IMR-90 (cell line): ENCODE measurements around the gene SLC1A7. TPM values are rescaled to one million over a fixed set of nuclear protein-coding genes. Genes with fewer than 3 reads are reported as not detected.

Source experiments
- ATAC-seq: fragments of 200-7000 bp; cut with Tn5 transposase; 2 replicates; pipeline ENCODE4 v1.9.1; 2020; ENCODE audit warnings: low read depth, mild to moderate bottlenecking, moderate library complexity
- BruUV-seq: library from RNA; stranded (reverse); fragments of 400-500 nt; replicated peaks from 2 replicates; lab custom pipeline; 2021; lab: Mats Ljungman, UMichigan
- CTCF ChIA-PET: fragments of 300-600 bp; formaldehyde crosslinking; extraction: SDS; loops from one replicate; lab custom pipeline; 2021; ENCODE audit warnings: antibody characterized with exemption; lab: Yijun Ruan, JAX
- POLR2A ChIA-PET: fragments of 300-600 bp; sonication (Branson Sonifier 250); formaldehyde crosslinking; loops from one replicate; lab custom pipeline; 2022; ENCODE audit warnings: antibody characterized with exemption; ENCODE audit not compliant: unreplicated experiment; lab: Charles Lee
- DNase-seq: peaks from one replicate; pipeline ENCODE4 v3.0.0; 2013
- H2AFZ ChIP-seq: replicated peaks from 2 replicates; pipeline ENCODE3; 2013; ENCODE audit warnings: low read length, mild to moderate bottlenecking; ENCODE audit not compliant: poor library complexity
- H2AK5ac ChIP-seq: 2 replicates; pipeline ENCODE4 v1.6.1; 2013; ENCODE audit warnings: low read depth, low read length, inconsistent platforms
- H2AK9ac ChIP-seq: replicated peaks from 2 replicates; pipeline ENCODE3; 2013; ENCODE audit warnings: mild to moderate bottlenecking, low read depth, low read length, moderate library complexity; ENCODE audit not compliant: poor library complexity
- H2BK120ac ChIP-seq: 2 replicates; pipeline ENCODE4 v1.6.1; 2013; ENCODE audit warnings: low read depth, low read length, inconsistent platforms
- H2BK15ac ChIP-seq: 3 replicates; pipeline ENCODE4 v1.6.1; 2013; ENCODE audit warnings: low read depth, low read length, inconsistent platforms
- H2BK20ac ChIP-seq: 2 replicates; pipeline ENCODE4 v1.6.1; 2013; ENCODE audit warnings: low read depth, mild to moderate bottlenecking, inconsistent platforms, low read length, moderate library complexity
- H2BK5ac ChIP-seq: 2 replicates; pipeline ENCODE4 v1.6.1; 2013; ENCODE audit warnings: mild to moderate bottlenecking, low read depth, low read length, inconsistent platforms; ENCODE audit not compliant: poor library complexity, severe bottlenecking
- H3K14ac ChIP-seq: replicated peaks from 2 replicates; pipeline ENCODE4 v1.6.1; 2013; ENCODE audit warnings: low read depth, low read length, inconsistent platforms
- H3K18ac ChIP-seq: 2 replicates; pipeline ENCODE4 v1.6.1; 2013; ENCODE audit warnings: low read depth, low read length, control low read depth
- H3K23ac ChIP-seq: 2 replicates; pipeline ENCODE4 v1.6.1; 2013; ENCODE audit warnings: low read depth, low read length, inconsistent platforms
- H3K27ac ChIP-seq: 2 replicates; pipeline ENCODE4 v1.5.1; 2013; ENCODE audit warnings: mild to moderate bottlenecking, control low read depth, low read length; ENCODE audit not compliant: insufficient read depth
- H3K27me3 ChIP-seq: 2 replicates; pipeline ENCODE4 v1.6.1; 2013; ENCODE audit warnings: low read length; ENCODE audit not compliant: control insufficient read depth, insufficient read depth
- H3K36me3 ChIP-seq: 2 replicates; pipeline ENCODE4 v1.6.1; 2013; ENCODE audit warnings: low read length, mixed read lengths; ENCODE audit not compliant: control insufficient read depth, insufficient read depth
- H3K4ac ChIP-seq: 2 replicates; pipeline ENCODE4 v1.6.1; 2013; ENCODE audit warnings: low read depth, low read length, inconsistent platforms
- H3K4me1 ChIP-seq: 2 replicates; pipeline ENCODE4 v1.6.1; 2013; ENCODE audit warnings: low read length, mixed read lengths; ENCODE audit not compliant: control insufficient read depth, insufficient read depth
- H3K4me2 ChIP-seq: 2 replicates; pipeline ENCODE4 v1.6.1; 2013; ENCODE audit warnings: low read depth, mild to moderate bottlenecking, control low read depth, low read length, moderate library complexity
- H3K4me3 ChIP-seq: 2 replicates; pipeline ENCODE4 v1.5.1; 2013; ENCODE audit warnings: low read depth, mild to moderate bottlenecking, control low read depth, low read length, moderate library complexity; ENCODE audit not compliant: insufficient read depth
- H3K56ac ChIP-seq: 2 replicates; pipeline ENCODE4 v1.6.1; 2013; ENCODE audit warnings: low read length, inconsistent platforms; ENCODE audit not compliant: insufficient read depth; ENCODE audit errors: extremely low read depth
- H3K79me1 ChIP-seq, 2 experiments: 2 replicates each; pipeline ENCODE4 v1.6.1; 2013; ENCODE audit warnings: low read length in 2 of 2, inconsistent platforms in 1 of 2, low read depth in 1 of 2
- H3K9ac ChIP-seq: 2 replicates; pipeline ENCODE4 v1.6.1; 2013; ENCODE audit warnings: low read depth, low read length, control low read depth
- H3K9me1 ChIP-seq: 2 replicates; pipeline ENCODE4 v1.6.1; 2013; ENCODE audit warnings: low read length, inconsistent platforms; ENCODE audit not compliant: insufficient read depth
- H3K9me3 ChIP-seq: 2 replicates; pipeline ENCODE4 v1.6.1; 2013; ENCODE audit warnings: low read length; ENCODE audit not compliant: control insufficient read depth, insufficient read depth
- H4K20me1 ChIP-seq: 2 replicates; pipeline ENCODE4 v1.6.1; 2013; ENCODE audit warnings: low read length, inconsistent platforms; ENCODE audit not compliant: insufficient read depth
- H4K5ac ChIP-seq: 2 replicates; pipeline ENCODE4 v1.6.1; 2013; ENCODE audit warnings: mild to moderate bottlenecking, low read depth, low read length, control low read depth
- H4K8ac ChIP-seq, 2 experiments: 2 replicates each; pipeline ENCODE4 v1.6.1; 2013; ENCODE audit warnings: low read depth in 2 of 2, low read length in 2 of 2, control low read depth in 1 of 2, inconsistent platforms in 1 of 2
- H4K91ac ChIP-seq: 2 replicates; pipeline ENCODE4 v1.6.1; 2013; ENCODE audit warnings: low read depth, low read length, inconsistent platforms; ENCODE audit not compliant: insufficient read depth
- CHD1 ChIP-seq: IDR thresholded peaks from 2 replicates; pipeline ENCODE4 v1.6.1; 2012; ENCODE audit warnings: low read depth, low read length, improper control_type of control experiment
- MAFK ChIP-seq: IDR thresholded peaks from 2 replicates; pipeline ENCODE4 v1.6.1; 2012; ENCODE audit warnings: low read depth, low read length, improper control_type of control experiment
- NFE2L2 ChIP-seq: fragments of 150-350 bp; IDR thresholded peaks from 2 replicates; pipeline ENCODE4 v1.6.1; 2016; ENCODE audit warnings: low read depth, mild to moderate bottlenecking, low read length
- POLR2A ChIP-seq: IDR thresholded peaks from 2 replicates; pipeline ENCODE4 v1.6.1; 2012; ENCODE audit warnings: mild to moderate bottlenecking, low read depth, low read length
- SMC3 ChIP-seq: fragments of 150-350 bp; IDR thresholded peaks from 2 replicates; pipeline ENCODE4 v1.6.1; 2016; ENCODE audit warnings: low read depth, mild to moderate bottlenecking, antibody characterized with exemption, low read length, moderate library complexity
- WGBS, 2 experiments: methylation state at CpG; one replicate each; pipeline versions ENCODE4 v1.1.5 to v1.1.7; 2013; ENCODE audit warnings: missing lambda C conversion rate in 2 of 2; ENCODE audit not compliant: insufficient read length in 1 of 2; ENCODE audit errors: extremely low coverage in 2 of 2; 5-methylcytosine and 5-hydroxymethylcytosine counted together
- dilution Hi-C: fragments of 300-500 bp; cut with HindIII; formaldehyde crosslinking; loops from one replicate; pipeline ENCODE4 v1.14.3; 2018; ENCODE audit warnings: low sequenced_read_pairs; ENCODE audit not compliant: unreplicated experiment
- in situ Hi-C: fragments of 300-500 bp; cut with MboI; formaldehyde crosslinking; loops from 3 replicates; pipeline ENCODE4 v1.14.3; 2019; ENCODE audit warnings: low sequenced_read_pairs, inconsistent platforms, mixed read lengths
- intact Hi-C: fragments of 100-400 bp; cut with micrococcal nuclease; formaldehyde crosslinking; loops from 2 replicates; pipeline ENCODE4 v1.10.0; 2022
- polyA plus RNA-seq, 3 experiments: library from polyadenylated mRNA; depleted of rRNA; stranded (reverse); fragments of >200 nt; gene quantifications; 2 replicates each; pipeline ENCODE4 v1.2.3, GENCODE V29; 2012; ENCODE audit warnings: low replicate concordance in 1 of 3
- total RNA-seq: library from RNA; depleted of rRNA; stranded (reverse); fragments of >200 nt; gene quantifications from 2 replicates; pipeline ENCODE4 v1.2.3, GENCODE V29; 2012
- TF ChIP-seq, protein P1 (sequence below): conservative IDR thresholded peaks from 2 replicates; pipeline ENCODE4 v1.5.1; 2012; ENCODE audit warnings: mild to moderate bottlenecking, low read depth, low read length, improper control_type of control experiment

Gene SLC1A7
- total and polyA plus RNA-seq, 2 of the 4 experiments (the other 2 are of a cell fraction) = 0.05 TPM; not detected in 1

DNA sequence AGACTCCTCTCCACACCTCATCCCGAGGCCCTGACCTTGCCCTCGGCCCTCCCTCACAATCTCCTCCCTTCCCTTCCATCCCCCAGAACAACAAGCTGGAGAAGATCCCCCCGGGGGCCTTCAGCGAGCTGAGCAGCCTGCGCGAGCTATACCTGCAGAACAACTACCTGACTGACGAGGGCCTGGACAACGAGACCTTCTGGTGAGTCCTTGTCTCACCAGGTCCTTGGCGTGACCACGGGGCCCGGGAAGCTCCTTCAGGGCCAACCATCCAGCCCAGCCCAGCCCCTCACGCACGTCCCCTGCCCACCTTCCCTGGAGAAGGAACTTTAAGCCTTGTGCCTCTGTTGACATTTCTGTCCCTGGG is 64.9 kb downstream of the SLC1A7 start:
- Histone ChIP-seq H2AK5ac (no peak overlapping the region), H3K9ac (no peak overlapping the region), H4K8ac (no peak overlapping the region), H2AK9ac (no peak overlapping the region), H3K27me3 (no peaks in the 10 kb centered on the region), H3K36me3 (peaks cover 28% of the 10 kb centered on the region), H3K27ac (no peak overlapping the region), H4K91ac (no peak overlapping the region), H3K56ac (no peak overlapping the region), H3K9me1 (no peaks in the 10 kb centered on the region; the same call in 1 of the 2 replicates), H3K4ac (no peak overlapping the region), H2BK15ac (no peak overlapping the region), H3K9me3 (no peaks in the 10 kb centered on the region), H2BK120ac (no peak overlapping the region), H4K5ac (no peak overlapping the region), H3K4me1 (no peaks in the 10 kb centered on the region; the same call in 1 of the 2 replicates), H2BK5ac (no peak overlapping the region), H3K4me2 (no peak overlapping the region), H2AFZ (no peak overlapping the region), H3K23ac (no peak overlapping the region), H2BK20ac (no peak overlapping the region), H3K79me1 (no peaks in the 10 kb centered on the region), H3K18ac (no peak overlapping the region), H4K20me1 (no peaks in the 10 kb centered on the region), H3K14ac (no peak overlapping the region), H3K4me3 (no peak overlapping the region)
- in situ Hi-C loops (no loop called here), intact Hi-C loops (no loop called here), dilution Hi-C loops (no loop called here)
- no TSS peak for BruUV-seq
- no peak for DNase-seq
- ATAC-seq = no peak
- CTCF ChIA-PET = no interaction called here
- WGBS, 2 experiments = no CpG with 5 or more reads among the region's 13 CpGs
- TF ChIP-seq SMC3 = no peak
- no peak for TF ChIP-seq POLR2A
- TF ChIP-seq NFE2L2 = no peak
- TF ChIP-seq CHD1 = no peak
- TF ChIP-seq, protein P1, sequence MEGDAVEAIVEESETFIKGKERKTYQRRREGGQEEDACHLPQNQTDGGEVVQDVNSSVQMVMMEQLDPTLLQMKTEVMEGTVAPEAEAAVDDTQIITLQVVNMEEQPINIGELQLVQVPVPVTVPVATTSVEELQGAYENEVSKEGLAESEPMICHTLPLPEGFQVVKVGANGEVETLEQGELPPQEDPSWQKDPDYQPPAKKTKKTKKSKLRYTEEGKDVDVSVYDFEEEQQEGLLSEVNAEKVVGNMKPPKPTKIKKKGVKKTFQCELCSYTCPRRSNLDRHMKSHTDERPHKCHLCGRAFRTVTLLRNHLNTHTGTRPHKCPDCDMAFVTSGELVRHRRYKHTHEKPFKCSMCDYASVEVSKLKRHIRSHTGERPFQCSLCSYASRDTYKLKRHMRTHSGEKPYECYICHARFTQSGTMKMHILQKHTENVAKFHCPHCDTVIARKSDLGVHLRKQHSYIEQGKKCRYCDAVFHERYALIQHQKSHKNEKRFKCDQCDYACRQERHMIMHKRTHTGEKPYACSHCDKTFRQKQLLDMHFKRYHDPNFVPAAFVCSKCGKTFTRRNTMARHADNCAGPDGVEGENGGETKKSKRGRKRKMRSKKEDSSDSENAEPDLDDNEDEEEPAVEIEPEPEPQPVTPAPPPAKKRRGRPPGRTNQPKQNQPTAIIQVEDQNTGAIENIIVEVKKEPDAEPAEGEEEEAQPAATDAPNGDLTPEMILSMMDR = no peak
- no peak for TF ChIP-seq MAFK
- POLR2A ChIA-PET = no interaction called here
